Skin of body (tissue), 2 donors: ENCODE measurements around the gene EPB41L2. TPM values are rescaled to one million over a fixed set of nuclear protein-coding genes. Genes with fewer than 3 reads are reported as not detected.

Source experiments
- DNase-seq: peaks from one replicate; lab custom pipeline; 2025; lab: John Stamatoyannopoulos, UW
- total RNA-seq: library from RNA; depleted of rRNA; stranded (reverse); fragments of >200 nt; gene quantifications from one replicate; pipeline ENCODE4 v1.2.3, GENCODE V29; 2014

EPB41L2 gene
- total RNA-seq, 1 donor from 2014 or later = 187 TPM

- no peak for DNase-seq
Observed at GRCh38 chr6:130870179-130870880, 192.7 kb downstream of the EPB41L2 start.

- DNase-seq = no peak
Observed at GRCh38 chr6:130869681-130870080, 193.4 kb downstream of the EPB41L2 start.

DNA sequence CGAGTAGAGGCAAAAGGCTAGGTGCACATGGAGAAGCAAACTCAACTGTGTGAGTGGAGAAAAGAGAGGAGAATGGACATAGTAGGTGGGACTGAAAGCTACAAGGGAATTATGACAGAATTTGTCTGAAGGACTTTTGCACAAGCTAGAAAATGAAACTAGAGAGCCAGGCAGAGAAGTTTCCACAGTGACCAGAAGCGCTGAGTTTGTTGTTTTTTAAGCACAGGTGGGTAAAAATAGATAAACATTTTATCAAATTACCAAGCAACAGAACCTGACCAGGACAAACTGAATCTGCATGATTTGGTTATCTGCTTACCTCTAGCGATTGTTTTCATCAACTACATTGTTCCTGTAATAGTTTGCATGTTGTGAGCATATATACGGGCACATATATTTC is 197.3 kb downstream of the EPB41L2 start:
- DNase-seq = no peak

GRCh38 chr6:130864344-130864743 is 198.7 kb downstream of the EPB41L2 start:
- no peak for DNase-seq

GRCh38 chr6:130863415-130864230 is 199.4 kb downstream of the EPB41L2 start:
- no peak for DNase-seq

DNA sequence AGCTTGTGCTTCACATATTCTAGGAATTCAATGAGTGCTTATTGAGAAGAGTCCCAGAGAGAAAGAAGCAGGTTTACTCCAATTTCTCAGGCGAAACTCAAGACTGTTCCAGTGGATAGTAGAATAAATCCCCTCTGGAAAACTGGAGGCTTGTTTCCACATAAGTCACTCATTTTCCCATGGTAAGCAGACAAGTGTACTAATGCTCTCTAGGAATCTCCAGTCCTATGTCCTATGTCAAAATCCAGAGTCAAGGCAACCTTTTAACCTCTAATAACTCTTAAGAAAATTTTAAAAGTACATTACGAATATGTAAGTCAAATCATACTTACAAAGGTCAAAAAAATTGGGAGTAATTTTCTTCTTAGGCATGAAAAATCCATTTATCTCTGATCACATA is 200.7 kb downstream of the EPB41L2 start:
- DNase-seq = no peak

GRCh38 chr6:130859161-130859867 is 203.7 kb downstream of the EPB41L2 start:
- no peak for DNase-seq

DNA sequence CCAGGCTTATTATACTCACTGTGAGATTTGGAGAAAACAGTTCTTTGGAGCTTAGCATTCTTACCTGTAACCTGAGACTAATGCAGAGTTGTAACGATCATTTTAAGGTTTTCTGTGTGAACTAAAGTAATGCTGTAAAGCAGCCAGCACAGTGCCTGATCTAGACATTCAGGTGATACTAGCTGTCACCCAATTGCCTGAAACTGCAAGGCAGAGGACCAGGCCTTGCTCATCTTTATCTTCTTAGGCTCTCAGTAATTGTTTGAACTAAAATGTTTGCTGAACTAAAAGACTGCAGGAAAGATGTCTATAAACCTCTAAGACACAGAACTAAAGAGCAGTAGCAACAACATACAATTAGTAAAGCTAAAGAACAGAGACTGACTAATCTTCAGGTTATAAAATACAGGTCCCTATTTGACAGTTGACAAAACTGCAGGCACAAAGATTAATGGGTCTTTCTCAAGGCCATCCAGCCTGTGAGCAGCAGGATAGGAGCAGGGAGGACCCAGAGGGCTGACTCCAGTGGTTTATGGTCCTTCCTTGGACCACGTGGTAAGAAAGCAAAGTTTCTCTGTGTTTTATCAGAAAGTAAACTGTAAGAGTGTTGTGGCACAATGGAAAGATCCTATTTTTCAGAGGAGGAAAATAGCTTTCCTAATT is 204.4 kb downstream of the EPB41L2 start:
- no peak for DNase-seq

- no peak for DNase-seq
Observed at GRCh38 chr6:130858054-130858453, 205.0 kb downstream of the EPB41L2 start.

GRCh38 chr6:130853555-130854183 is 209.4 kb downstream of the EPB41L2 start:
- no peak for DNase-seq

GRCh38 chr6:130852844-130853554 is 210.0 kb downstream of the EPB41L2 start:
- no peak for DNase-seq

- DNase-seq = no peak
Observed at GRCh38 chr6:130851026-130851425, 212.0 kb downstream of the EPB41L2 start.

DNA sequence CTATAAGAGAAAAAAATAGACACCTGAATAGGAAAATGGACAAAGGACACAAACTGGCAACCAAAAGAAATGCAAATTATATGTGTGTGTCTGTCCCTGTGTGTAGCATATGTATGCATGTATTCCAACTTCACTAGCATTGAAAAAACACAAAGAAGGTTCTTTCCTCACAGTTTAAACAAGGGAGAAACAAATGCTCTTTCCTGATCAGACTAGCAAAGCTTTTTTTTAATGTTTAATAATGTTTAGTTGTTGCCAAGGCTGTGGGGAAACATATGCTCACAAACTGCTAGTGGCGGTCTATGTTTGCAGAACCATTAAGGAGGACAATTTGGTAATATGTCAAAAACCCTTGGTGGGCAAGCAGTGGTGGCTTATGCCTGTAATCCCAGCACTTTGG is 213.5 kb downstream of the EPB41L2 start:
- DNase-seq = peak; percentile 36

DNA sequence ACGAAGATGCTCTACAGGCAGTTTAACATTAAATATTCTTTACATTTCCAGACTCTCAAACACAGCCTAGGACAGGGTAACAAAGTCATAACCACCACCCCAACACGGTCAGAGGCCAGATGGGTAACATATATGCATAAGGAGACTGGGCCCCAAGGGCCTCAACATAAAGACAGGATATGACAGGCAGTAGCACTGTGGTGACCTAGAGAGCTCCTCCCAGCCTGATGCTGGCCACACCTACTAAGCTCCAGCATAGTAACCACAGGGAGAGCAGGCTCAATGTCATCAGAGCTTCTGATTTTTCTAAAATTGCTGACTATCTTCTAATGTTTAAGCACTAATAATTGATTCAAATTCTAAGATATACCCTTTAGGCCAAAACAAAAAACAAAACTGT is 214.1 kb downstream of the EPB41L2 start:
- no peak for DNase-seq

GRCh38 chr6:130847001-130847910 is 215.8 kb downstream of the EPB41L2 start:
- DNase-seq = peak; percentile 26

DNA sequence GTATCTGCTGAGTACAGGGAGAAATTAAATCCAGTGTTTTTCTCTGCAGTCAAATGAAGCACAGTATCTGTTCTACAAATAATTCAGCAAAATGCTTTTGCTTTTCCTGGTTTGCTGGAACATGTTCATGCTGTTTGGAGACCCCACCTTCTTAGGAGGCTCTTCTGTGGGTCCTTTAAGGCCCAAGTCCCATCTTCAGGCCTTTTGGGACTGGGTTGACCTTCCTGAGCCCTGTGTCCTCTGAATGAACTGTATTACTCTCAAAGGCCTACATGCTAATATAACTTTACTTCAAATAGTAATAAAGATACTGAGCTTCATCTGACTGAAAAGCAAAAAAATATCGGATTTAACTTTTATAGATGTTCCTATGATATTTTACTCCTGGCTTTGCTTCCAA is 216.5 kb downstream of the EPB41L2 start:
- DNase-seq = no peak

DNA sequence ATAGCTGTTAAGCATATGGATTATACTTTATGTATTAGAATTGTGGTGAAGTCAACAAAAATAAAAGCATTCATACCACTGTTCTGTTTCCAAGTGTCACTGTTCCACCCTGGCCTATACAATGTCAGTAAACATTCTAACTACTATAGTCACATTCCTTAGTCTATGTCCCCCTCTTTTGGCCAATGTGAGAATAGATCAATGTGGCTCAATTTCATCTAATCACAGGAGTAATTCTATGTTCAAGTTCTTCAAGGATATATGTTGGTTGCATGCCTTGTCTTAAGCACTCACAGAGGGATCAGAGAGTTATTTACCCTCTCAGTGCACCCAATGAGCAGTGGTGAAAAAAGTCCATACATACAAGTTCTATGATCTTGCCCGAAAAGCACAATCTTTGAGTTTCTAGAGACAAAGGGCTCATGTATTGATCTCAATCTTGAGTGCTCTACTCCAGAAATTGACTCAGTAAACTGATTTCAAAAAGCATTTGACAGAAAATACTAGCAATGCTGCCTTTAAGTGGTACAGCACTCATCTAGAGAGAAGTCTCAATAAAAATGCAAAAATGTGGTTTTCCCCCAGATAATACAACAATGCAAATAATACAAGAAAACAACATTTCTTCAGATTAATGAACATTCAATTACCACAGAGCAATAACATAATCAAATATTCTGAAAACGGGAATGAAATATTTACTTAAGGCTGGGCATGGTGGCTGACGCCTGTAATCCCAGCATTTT is 219.3 kb downstream of the EPB41L2 start:
- peak; percentile 66 for DNase-seq

DNA sequence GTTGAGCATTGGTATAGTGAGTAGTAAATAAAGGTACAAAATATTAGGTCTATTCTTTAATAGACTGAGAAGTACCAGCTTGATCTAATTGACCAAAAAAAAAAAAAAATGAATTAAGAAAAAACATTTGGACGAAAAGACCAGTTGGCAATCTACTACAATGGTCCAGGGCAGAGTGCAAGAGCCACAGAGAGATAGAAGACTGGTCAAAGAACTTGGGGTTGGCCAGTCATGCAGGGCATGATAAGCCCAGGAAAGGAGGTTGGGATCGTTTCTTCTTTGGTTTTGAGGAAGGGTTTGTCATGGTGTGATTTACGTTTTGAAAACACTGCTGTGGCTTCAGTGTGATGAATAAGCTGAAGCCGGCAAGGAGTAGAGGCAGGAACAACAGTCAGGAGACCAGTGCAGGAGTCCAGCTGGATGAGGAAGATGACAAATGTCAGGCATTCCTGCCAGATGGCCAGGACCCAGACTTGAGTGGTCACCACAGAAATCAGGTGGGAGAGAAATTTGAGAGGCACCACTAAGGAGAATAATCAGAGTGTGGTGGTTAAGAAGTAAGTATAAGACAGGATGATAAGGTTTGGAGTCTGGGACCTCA is 221.8 kb downstream of the EPB41L2 start:
- DNase-seq = no peak
